Measurements from ENCODE around the gene CAB39L. TPM values are rescaled to one million over a fixed set of nuclear protein-coding genes. Genes with fewer than 3 reads are reported as not detected.

Gene CAB39L
- total and polyA plus RNA-seq, 9 of the 15 experiments (the other 6 are each of a cell fraction or from before 2014, with no cell fraction given): 1.1 to 4.2 (median 2.6) TPM

DNA sequence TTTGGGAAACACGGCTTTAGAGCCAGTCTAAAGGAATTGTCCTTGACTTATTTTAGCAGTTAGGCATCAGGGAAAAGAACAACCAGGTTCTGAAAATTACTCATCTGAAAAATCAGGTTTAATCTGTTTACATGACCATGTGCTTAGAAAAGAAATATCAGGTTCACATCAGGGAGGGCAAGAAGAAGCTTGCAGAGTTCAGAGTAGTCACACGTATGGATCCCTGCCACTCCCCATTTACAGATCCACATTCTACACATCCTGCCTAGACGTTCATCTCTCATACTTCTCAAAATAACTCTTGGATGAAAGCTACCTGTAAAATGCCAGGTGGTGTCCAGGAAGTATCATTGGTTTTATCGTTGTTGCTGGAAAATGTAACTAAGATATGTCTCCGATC lies 37.9 kb upstream of the CAB39L start (continued):
- TF ChIP-seq SOX6 (IDR thresholded peaks at IDR 0.05) (no peak), ZNF785 (CRISPR knock-in tag; IDR thresholded peaks at IDR 0.05) (no peak), ZNF77 (CRISPR knock-in tag; IDR thresholded peaks at IDR 0.05) (no peak)

GRCh38 chr13:49476529-49476928 lies 32.7 kb upstream of the CAB39L start:
- Histone ChIP-seq H3K27ac (ENCODE audit: extremely low read depth, low read depth, low read length) (no peak overlapping the region), H3K9ac (ENCODE audit: insufficient read depth in 1 of 2, low read depth in 2 of 2, low read length in 2 of 2) (no peak overlapping the region), H3K4me2 (ENCODE audit: insufficient read depth, low read length) (no peak overlapping the region), H3K79me2 (ENCODE audit: control insufficient read depth, insufficient read depth, low read length) (no peaks in the 10 kb centered on the region), H3K4me1 (replicated peaks in 1 of 2; ENCODE audit: control insufficient read depth in 2 of 2, insufficient read depth in 2 of 2, low read length in 2 of 2) (no peaks in the 10 kb centered on the region), H2AFZ (ENCODE audit: low read depth, low read length) (no peak overlapping the region), H3K4me3 (no peak overlapping the region), H4K20me1 (replicated peaks; ENCODE audit: control insufficient read depth, insufficient read depth, low read length) (no peaks in the 10 kb centered on the region), H3K36me3 (ENCODE audit: control insufficient read depth, insufficient read depth, low read length) (peaks cover 37% of the 10 kb centered on the region; the same call in 1 of the 3 replicates), H3K9me1 (ENCODE audit: control insufficient read depth, insufficient read depth, low read length) (no peaks in the 10 kb centered on the region), H3K9me3 (replicated peaks; ENCODE audit: control insufficient read depth, insufficient read depth, low read depth, low read length) (no peaks in the 10 kb centered on the region), H3K27me3 (ENCODE audit: control insufficient read depth in 2 of 2, insufficient read depth in 2 of 2, low read length in 2 of 2) (no peaks in the 10 kb centered on the region)
- no peak for FAIRE-seq
- TF ChIP-seq FOXA1 (IDR thresholded peaks at IDR 0.05; ENCODE audit: borderline replicate concordance): no peak
- TF ChIP-seq FOXM1 (IDR thresholded peaks at IDR 0.05; ENCODE audit: low read depth): no peak
- TF ChIP-seq FOXM1 (CRISPR knock-in tag; IDR thresholded peaks at IDR 0.05; ENCODE audit: low read depth): no peak
- TF ChIP-seq AFF4 (CRISPR knock-in tag; IDR thresholded peaks at IDR 0.05): no peak
- TF ChIP-seq CREB3L1 (IDR thresholded peaks at IDR 0.05; ENCODE audit: borderline replicate concordance, low read depth): no peak
- TF ChIP-seq MTF1 (CRISPR knock-in tag; IDR thresholded peaks at IDR 0.05; ENCODE audit: borderline replicate concordance): no peak
- TF ChIP-seq E2F4 (CRISPR knock-in tag; IDR thresholded peaks at IDR 0.05; ENCODE audit: low read depth): no peak
- no peak for TF ChIP-seq CBX3 (IDR thresholded peaks at IDR 0.05; ENCODE audit: borderline replicate concordance in 1 of 2, low read length in 2 of 2)
- no peak for TF ChIP-seq BCL6 (CRISPR knock-in tag; IDR thresholded peaks at IDR 0.05)
- TF ChIP-seq NFE2L1 (tag; IDR thresholded peaks at IDR 0.05; ENCODE audit: borderline replicate concordance, low read depth): no peak
- no peak for TF ChIP-seq DNMT1 (IDR thresholded peaks at IDR 0.05)
- no peak for TF ChIP-seq ASH1L (IDR thresholded peaks at IDR 0.05; ENCODE audit: borderline replicate concordance, low read depth, partially characterized antibody)
- no peak for TF ChIP-seq POLR3G (IDR thresholded peaks at IDR 0.05; ENCODE audit: extremely low read depth, insufficient read length, insufficient replicate concordance)
- TF ChIP-seq ZNF175 (CRISPR knock-in tag; IDR thresholded peaks at IDR 0.05; ENCODE audit: low read depth): no peak
- in situ Hi-C loops (cut with MboI): no loop called here
- ChIA-PET CTCF (ENCODE audit: low intra/inter-chr PET ratio) (no interaction called here), POLR2A (no interaction called here)
- intact Hi-C loops (cut with micrococcal nuclease): no loop called here
- no TSS peak for BruUV-seq (replicated peaks)
- WGBS (ENCODE audit: insufficient coverage, low coverage, missing lambda C conversion rate): 82% methylated on average over 7 of the region's 7 CpGs
- no peak for ATAC-seq
- DNase-seq (ENCODE audit: extremely low read depth in 1 of 4, low spot score in 3 of 4): no peak

All from K562 (cell line).